ENCODE results near the gene OR4N5. TPM values are rescaled to one million over a fixed set of nuclear protein-coding genes. Genes with fewer than 3 reads are reported as not detected.

The OR4N5 gene
- total RNA-seq, 1 experiment from 2014 or later = not detected

Other genes with a start within 250 kb of the OR4N5 start
- not detected in 2 replicates for gene OR4K5, start 218.2 kb upstream of the OR4N5 start, total RNA-seq (2014; rRNA removed; shearing (Covaris generic))
- not detected in 2 replicates for gene OR4K1, start 207.9 kb upstream of the OR4N5 start, total RNA-seq (2014; rRNA removed; shearing (Covaris generic))
- gene OR4K15, start 163.2 kb upstream of the OR4N5 start, total RNA-seq (2014; rRNA removed; shearing (Covaris generic)) = not detected in 2 replicates
- not detected in 2 replicates for gene OR4Q2, start 136.7 kb upstream of the OR4N5 start, total RNA-seq (2014; rRNA removed; shearing (Covaris generic))
- gene OR4K14, start 119.5 kb upstream of the OR4N5 start, total RNA-seq (2014; rRNA removed; shearing (Covaris generic)) = not detected in 2 replicates
- not detected in 2 replicates for gene OR4K13, start 102.8 kb upstream of the OR4N5 start, total RNA-seq (2014; rRNA removed; shearing (Covaris generic))
- gene OR4L1, start 78.8 kb upstream of the OR4N5 start, total RNA-seq (2014; rRNA removed; shearing (Covaris generic)) = not detected in 2 replicates
- not detected in 2 replicates for gene OR4K17, start 28.1 kb upstream of the OR4N5 start, total RNA-seq (2014; rRNA removed; shearing (Covaris generic))
- gene OR11G2, start 52.1 kb downstream of the OR4N5 start, total RNA-seq (2014; rRNA removed; shearing (Covaris generic)) = not detected in 2 replicates
- not detected in 2 replicates for gene OR11H6, start 84.9 kb downstream of the OR4N5 start, total RNA-seq (2014; rRNA removed; shearing (Covaris generic))
- not detected in 2 replicates for gene OR11H7, start 90.2 kb downstream of the OR4N5 start, total RNA-seq (2014; rRNA removed; shearing (Covaris generic))
- gene OR11H4, start 100.5 kb downstream of the OR4N5 start, total RNA-seq (2014; rRNA removed; shearing (Covaris generic)) = not detected in 2 replicates
- 9.7 and 12.3 TPM in 2 replicates for gene TTC5, start 167.1 kb downstream of the OR4N5 start, total RNA-seq (2014; rRNA removed; shearing (Covaris generic))
- gene CCNB1IP1, start 194.5 kb downstream of the OR4N5 start, total RNA-seq (2014; rRNA removed; shearing (Covaris generic)) = 51.2 and 52.4 TPM in 2 replicates
- gene PARP2, start 204.8 kb downstream of the OR4N5 start, total RNA-seq (2014; rRNA removed; shearing (Covaris generic)) = 23.4 and 31.0 TPM in 2 replicates

Measured in RPMI7951 (cell line).